Stimulated activated CD4-positive, alpha-beta T cell treated with anti-CD3 and anti-CD28 coated beads, Interleukin-4, amount 100 ng/mL, for 1 hour (primary cell): ENCODE measurements around the gene PRKCE.
A peak's percentile ranks its signal among the peaks of the same experiment; 100 is the strongest.

ENCODE experiments used
- DNase-seq: peaks from one replicate; pipeline ENCODE4 v3.0.0-alpha.2; 2020

The PRKCE gene

GRCh38 chr2:45759310-45759851 is 107.9 kb downstream of the PRKCE start:
- no peak for DNase-seq

GRCh38 chr2:45761635-45762034 is 110.2 kb downstream of the PRKCE start:
- no peak for DNase-seq

GRCh38 chr2:45763255-45763654 is 111.8 kb downstream of the PRKCE start:
- DNase-seq, result no peak

GRCh38 chr2:45763797-45764196 is 112.3 kb downstream of the PRKCE start:
- DNase-seq, result no peak

GRCh38 chr2:45765007-45765727 is 113.7 kb downstream of the PRKCE start:
- no peak for DNase-seq

GRCh38 chr2:45765728-45766254 is 114.3 kb downstream of the PRKCE start:
- DNase-seq, result no peak

- no peak for DNase-seq
Measured at GRCh38 chr2:45768208-45768607, 116.7 kb downstream of the PRKCE start.

GRCh38 chr2:45769056-45769455 is 117.6 kb downstream of the PRKCE start:
- DNase-seq, result no peak

- no peak for DNase-seq
Measured at GRCh38 chr2:45769854-45770576, 118.5 kb downstream of the PRKCE start.

GRCh38 chr2:45770811-45771210 is 119.3 kb downstream of the PRKCE start:
- DNase-seq, result no peak

- no peak for DNase-seq
Measured at GRCh38 chr2:45771261-45771660, 119.8 kb downstream of the PRKCE start.

- no peak for DNase-seq
Measured at GRCh38 chr2:45772038-45772437, 120.6 kb downstream of the PRKCE start.

- no peak for DNase-seq
Measured at GRCh38 chr2:45773909-45774308, 122.4 kb downstream of the PRKCE start.

GRCh38 chr2:45774688-45775244 is 123.3 kb downstream of the PRKCE start:
- no peak for DNase-seq

- DNase-seq, result no peak
Measured at GRCh38 chr2:45776160-45776955, 124.9 kb downstream of the PRKCE start.

GRCh38 chr2:45777996-45778719 is 126.7 kb downstream of the PRKCE start:
- no peak for DNase-seq

GRCh38 chr2:45778720-45779171 is 127.3 kb downstream of the PRKCE start:
- peak; percentile 54 for DNase-seq

- no peak for DNase-seq
Measured at GRCh38 chr2:45780541-45781463, 129.3 kb downstream of the PRKCE start.

- no peak for DNase-seq
Measured at GRCh38 chr2:45781464-45781811, 130.0 kb downstream of the PRKCE start.

- DNase-seq, result no peak
Measured at GRCh38 chr2:45782436-45782835, 131.0 kb downstream of the PRKCE start.

- DNase-seq, result no peak
Measured at GRCh38 chr2:45782986-45783385, 131.5 kb downstream of the PRKCE start.
